ENCODE data around the gene WWOX. TPM values are rescaled to one million over a fixed set of nuclear protein-coding genes. Genes with fewer than 3 reads are reported as not detected.

The WWOX gene
- total RNA-seq, 1 donor: 8.2 TPM

DNA sequence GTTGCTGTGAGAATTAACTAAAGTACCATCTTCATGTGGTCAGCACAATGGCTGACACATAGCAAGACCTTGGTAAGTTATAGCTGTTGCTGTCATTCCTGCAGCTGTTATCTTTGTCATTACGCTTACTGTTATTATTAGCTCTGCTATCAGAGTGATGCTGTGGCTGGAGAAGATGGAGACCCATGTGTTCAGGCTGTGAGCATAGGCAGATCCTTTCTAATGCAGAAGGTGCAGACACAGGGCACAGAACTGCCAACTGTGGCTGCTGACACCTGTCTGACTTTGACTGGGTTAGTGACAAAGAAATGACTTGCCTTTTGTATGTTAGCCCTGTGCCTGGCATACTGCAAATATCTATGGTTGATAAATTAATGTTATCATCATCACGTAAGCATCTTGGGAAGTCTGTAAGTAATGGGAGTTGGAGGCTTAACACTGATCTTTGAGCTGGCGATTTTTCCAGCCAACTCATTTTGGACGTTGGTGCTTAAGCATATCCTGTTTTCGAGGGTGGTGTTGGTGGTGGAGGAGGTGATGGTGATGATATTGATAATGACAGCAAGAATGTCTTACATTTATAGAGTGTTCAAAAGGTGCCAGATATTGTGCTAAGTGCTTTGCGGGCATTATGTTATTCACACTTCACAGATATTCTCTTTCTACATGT lies 695.3 kb downstream of the WWOX start:
- TF ChIP-seq, protein P1, sequence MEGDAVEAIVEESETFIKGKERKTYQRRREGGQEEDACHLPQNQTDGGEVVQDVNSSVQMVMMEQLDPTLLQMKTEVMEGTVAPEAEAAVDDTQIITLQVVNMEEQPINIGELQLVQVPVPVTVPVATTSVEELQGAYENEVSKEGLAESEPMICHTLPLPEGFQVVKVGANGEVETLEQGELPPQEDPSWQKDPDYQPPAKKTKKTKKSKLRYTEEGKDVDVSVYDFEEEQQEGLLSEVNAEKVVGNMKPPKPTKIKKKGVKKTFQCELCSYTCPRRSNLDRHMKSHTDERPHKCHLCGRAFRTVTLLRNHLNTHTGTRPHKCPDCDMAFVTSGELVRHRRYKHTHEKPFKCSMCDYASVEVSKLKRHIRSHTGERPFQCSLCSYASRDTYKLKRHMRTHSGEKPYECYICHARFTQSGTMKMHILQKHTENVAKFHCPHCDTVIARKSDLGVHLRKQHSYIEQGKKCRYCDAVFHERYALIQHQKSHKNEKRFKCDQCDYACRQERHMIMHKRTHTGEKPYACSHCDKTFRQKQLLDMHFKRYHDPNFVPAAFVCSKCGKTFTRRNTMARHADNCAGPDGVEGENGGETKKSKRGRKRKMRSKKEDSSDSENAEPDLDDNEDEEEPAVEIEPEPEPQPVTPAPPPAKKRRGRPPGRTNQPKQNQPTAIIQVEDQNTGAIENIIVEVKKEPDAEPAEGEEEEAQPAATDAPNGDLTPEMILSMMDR (IDR thresholded peaks at IDR 0.05; ENCODE audit: insufficient read depth, low read depth, low read length): no peak
- no peak for DNase-seq (ENCODE audit: low read depth)
- H3K4me3 ChIP-seq (ENCODE audit: low read depth, low read length): no peak overlapping the region

DNA sequence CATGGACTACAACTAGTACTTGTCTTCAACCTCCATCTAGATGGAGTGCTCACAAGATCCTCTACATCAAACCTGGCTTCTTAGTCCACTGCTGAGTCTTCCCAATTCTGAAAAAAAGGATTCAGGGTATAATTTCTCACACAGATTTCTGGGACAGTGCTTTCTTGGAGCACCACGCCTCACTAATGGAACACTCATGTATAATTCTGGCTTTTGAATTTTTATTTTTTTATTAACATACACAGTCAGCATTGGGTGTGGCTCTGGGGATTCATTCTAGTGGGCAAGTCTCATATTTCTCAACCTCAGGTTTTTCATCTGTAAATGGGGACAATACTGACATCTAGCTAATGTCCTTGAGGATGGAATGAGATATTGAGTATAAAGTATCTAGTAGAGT lies 696.0 kb downstream of the WWOX start:
- no peak overlapping the region for H3K4me3 ChIP-seq (ENCODE audit: low read depth, low read length)
- DNase-seq (ENCODE audit: low read depth): no peak
- TF ChIP-seq, protein P1 (IDR thresholded peaks at IDR 0.05; ENCODE audit: insufficient read depth, low read depth, low read length): no peak

DNA sequence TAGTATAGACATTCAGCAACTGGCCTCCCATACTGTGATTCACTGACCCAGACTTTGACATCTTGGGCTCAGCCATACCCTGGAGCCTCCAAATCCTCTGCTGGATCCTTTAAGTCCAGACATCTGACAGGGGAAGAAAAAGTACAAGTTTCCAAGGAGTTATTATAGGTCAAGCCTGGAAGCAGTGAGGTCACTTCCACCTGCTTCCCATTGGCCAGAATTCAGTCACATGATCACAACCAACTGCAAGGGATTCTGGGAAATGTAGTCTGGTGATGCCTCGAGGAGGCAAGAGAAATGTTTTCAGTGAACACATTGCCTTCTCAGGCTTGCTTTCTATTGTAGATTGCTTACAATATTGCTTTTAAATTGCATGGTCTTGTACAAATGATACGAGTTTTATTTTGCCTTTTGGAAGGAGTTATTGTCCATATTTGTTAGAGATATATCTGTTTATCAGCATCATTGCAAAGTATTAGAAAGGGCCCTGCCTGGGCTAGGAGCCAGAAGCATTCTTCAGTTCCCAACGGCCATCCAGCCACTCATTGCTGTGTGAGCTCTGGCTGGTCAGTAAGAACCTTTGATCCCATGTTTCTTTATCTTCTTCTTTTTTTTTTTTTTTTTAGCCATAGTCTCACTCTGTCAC lies 696.9 kb downstream of the WWOX start:
- TF ChIP-seq, protein P1 (IDR thresholded peaks at IDR 0.05; ENCODE audit: insufficient read depth, low read depth, low read length): no peak
- no peak overlapping the region for H3K4me3 ChIP-seq (ENCODE audit: low read depth, low read length)
- DNase-seq (ENCODE audit: low read depth): peak; percentile 79

DNA sequence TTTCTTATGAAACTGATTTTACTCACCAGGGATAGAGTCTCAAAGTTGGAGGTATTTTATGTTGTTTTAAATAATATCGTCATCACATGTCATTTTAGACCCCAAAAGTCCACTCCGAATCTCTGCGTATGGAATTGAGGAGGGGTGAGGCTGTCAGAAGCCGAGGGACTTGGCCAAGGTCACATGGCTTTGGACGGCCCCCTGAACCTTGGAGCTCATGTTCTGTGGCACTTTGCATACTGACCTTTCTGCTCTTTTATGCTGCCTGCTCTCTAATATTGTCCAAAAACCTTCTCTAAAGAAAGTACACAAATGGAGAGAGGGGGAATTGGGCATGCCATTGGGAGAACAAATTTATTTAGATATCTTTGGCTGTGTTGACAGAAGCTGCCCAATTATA lies 700.0 kb downstream of the WWOX start:
- no peak overlapping the region for H3K4me3 ChIP-seq (ENCODE audit: low read depth, low read length)
- no peak for DNase-seq (ENCODE audit: low read depth)
- TF ChIP-seq, protein P1 (IDR thresholded peaks at IDR 0.05; ENCODE audit: insufficient read depth, low read depth, low read length): no peak

DNA sequence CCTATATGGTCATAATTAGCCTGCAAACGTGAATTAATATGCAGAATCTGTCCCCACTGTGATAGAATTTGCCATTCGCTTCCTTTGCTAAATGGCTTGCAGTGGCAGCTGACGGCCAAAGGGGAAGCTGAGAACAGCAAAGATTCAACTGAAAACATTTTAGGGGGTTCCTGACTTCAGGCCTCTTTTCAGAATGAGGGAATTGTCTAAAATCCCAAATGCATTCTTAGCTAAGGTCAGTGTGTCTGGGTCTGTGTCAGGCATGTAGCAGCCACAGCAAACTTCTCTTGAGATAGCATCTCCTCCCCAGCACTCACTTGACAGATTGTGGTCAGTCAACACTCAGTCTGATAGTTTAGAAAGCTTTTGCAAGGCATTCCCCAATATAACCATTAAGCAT lies 701.1 kb downstream of the WWOX start:
- no peak for DNase-seq (ENCODE audit: low read depth)
- TF ChIP-seq, protein P1 (IDR thresholded peaks at IDR 0.05; ENCODE audit: insufficient read depth, low read depth, low read length): peak; percentile 26
- H3K4me3 ChIP-seq (ENCODE audit: low read depth, low read length): no peak overlapping the region

DNA sequence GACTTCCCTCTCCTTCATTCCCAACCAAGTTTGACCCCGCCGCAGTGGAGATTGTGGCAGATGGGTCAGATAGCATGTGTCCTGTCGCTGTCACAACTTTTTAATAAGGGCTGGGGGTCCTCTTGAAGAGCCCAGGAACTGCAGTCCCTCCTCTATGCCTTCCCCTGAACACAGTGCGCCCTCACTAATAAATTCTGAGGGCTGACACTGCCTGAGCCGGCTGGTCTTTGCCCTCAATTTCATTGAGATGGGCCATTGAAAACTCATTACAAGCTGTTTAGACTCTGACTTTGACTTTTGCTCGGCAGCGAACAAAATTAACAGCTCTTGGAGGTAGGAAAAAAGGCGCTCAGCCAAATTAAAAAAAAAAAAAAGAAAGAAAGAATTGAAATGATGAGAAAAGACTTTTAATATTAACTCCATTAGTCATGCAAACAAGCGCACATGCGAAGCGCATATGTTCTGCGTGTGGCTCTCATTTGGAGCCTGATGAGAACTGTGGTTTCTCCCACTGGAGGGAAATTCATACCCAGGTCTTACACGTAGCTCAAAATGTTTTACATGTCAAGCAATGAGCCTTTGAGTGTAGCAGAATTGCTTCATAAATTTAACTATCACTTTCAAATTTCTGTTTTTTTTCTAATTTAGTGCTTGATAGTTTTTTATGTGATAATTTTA lies 704.7 kb downstream of the WWOX start:
- no peak overlapping the region for H3K4me3 ChIP-seq (ENCODE audit: low read depth, low read length)
- TF ChIP-seq, protein P1 (IDR thresholded peaks at IDR 0.05; ENCODE audit: insufficient read depth, low read depth, low read length): no peak
- DNase-seq (ENCODE audit: low read depth): no peak
